A673 (cell line): ENCODE measurements around the gene MYO19. TPM values are rescaled to one million over a fixed set of nuclear protein-coding genes. Genes with fewer than 3 reads are reported as not detected.
A peak's percentile ranks its signal among the peaks of the same experiment; 100 is the strongest.
"Not testable (repeated sequence)": the region's sequence is repeated elsewhere in the genome, so short reads cannot be mapped to it uniquely, and the experiment has no call there.

ENCODE experiments used
- BruUV-seq: library from RNA; stranded (reverse); fragments of 400-500 nt; replicated peaks from 2 replicates; lab custom pipeline; 2021; lab: Mats Ljungman, UMichigan
- CTCF ChIA-PET: fragments of 300-600 bp; sonication (Branson Sonifier 250); formaldehyde crosslinking; loops from one replicate; lab custom pipeline; 2022; ENCODE audit warnings: antibody characterized with exemption; lab: Charles Lee
- POLR2A ChIA-PET: fragments of 300-600 bp; sonication (Branson Sonifier 250); formaldehyde crosslinking; loops from one replicate; lab custom pipeline; 2022; ENCODE audit warnings: antibody characterized with exemption; ENCODE audit not compliant: low non-redundant PET; lab: Charles Lee
- DNase-seq: peaks from one replicate; pipeline ENCODE4 v3.0.0-alpha.2; 2015; ENCODE audit warnings: low spot score
- H3K27ac ChIP-seq: fragments of 200-600 bp; sonication (generic); 2 replicates; pipeline ENCODE4 v1.5.1; 2016; ENCODE audit warnings: mixed run types, low read depth, mild to moderate bottlenecking, mixed read lengths, antibody characterized with exemption, low read length; ENCODE audit not compliant: poor library complexity, severe bottlenecking
- H3K27me3 ChIP-seq: fragments of 200-600 bp; sonication (generic); replicated peaks from 2 replicates; pipeline ENCODE4 v1.6.1; 2017; ENCODE audit warnings: mixed run types, low read depth, mild to moderate bottlenecking, mixed read lengths, antibody characterized with exemption, low read length; ENCODE audit not compliant: insufficient read depth, poor library complexity
- H3K36me3 ChIP-seq: fragments of 200-600 bp; sonication (generic); 2 replicates; pipeline ENCODE4 v1.6.1; 2016; ENCODE audit warnings: mixed run types, mild to moderate bottlenecking, mixed read lengths, antibody characterized with exemption, low read length; ENCODE audit not compliant: insufficient read depth, poor library complexity, severe bottlenecking
- H3K4me1 ChIP-seq: fragments of 200-600 bp; sonication (generic); 2 replicates; pipeline ENCODE4 v1.6.1; 2017; ENCODE audit warnings: mixed run types, mild to moderate bottlenecking, mixed read lengths, antibody characterized with exemption, low read length; ENCODE audit not compliant: insufficient read depth, poor library complexity, severe bottlenecking
- H3K4me3 ChIP-seq: fragments of 200-600 bp; sonication (generic); 2 replicates; pipeline ENCODE4 v1.5.1; 2016; ENCODE audit warnings: low read depth, mixed run types, mild to moderate bottlenecking, mixed read lengths, low read length; ENCODE audit not compliant: poor library complexity, severe bottlenecking
- H3K9me3 ChIP-seq: fragments of 200-600 bp; sonication (generic); 2 replicates; pipeline ENCODE4 v1.6.1; 2016; ENCODE audit warnings: mixed run types, low read depth, mild to moderate bottlenecking, mixed read lengths, antibody characterized with exemption, low read length; ENCODE audit not compliant: poor library complexity, severe bottlenecking
- EZH2 ChIP-seq: fragments of 200-600 bp; sonication (generic); IDR thresholded peaks from 2 replicates; pipeline ENCODE4 v1.6.1; 2017; ENCODE audit warnings: borderline replicate concordance, low read depth, mild to moderate bottlenecking, mixed read lengths, antibody characterized with exemption, low read length; ENCODE audit not compliant: poor library complexity, severe bottlenecking
- intact Hi-C: fragments of 100-400 bp; cut with micrococcal nuclease; formaldehyde crosslinking; loops from one replicate; pipeline ENCODE4 v1.10.0; 2022; ENCODE audit not compliant: unreplicated experiment
- total RNA-seq: library from RNA; stranded (reverse); gene quantifications from 2 replicates; pipeline ENCODE4 v1.2.3, GENCODE V29; 2021
- TF ChIP-seq, protein P1 (sequence below): fragments of 300-800, 200-600 bp; sonication (generic); conservative IDR thresholded peaks from 2 replicates; pipeline ENCODE4 v1.5.1; 2017; ENCODE audit warnings: low read depth, mild to moderate bottlenecking, antibody characterized with exemption, low read length, moderate library complexity, mixed read lengths

Gene MYO19
- total RNA-seq, 1 experiment from 2014 or later = 53.0 TPM

DNA sequence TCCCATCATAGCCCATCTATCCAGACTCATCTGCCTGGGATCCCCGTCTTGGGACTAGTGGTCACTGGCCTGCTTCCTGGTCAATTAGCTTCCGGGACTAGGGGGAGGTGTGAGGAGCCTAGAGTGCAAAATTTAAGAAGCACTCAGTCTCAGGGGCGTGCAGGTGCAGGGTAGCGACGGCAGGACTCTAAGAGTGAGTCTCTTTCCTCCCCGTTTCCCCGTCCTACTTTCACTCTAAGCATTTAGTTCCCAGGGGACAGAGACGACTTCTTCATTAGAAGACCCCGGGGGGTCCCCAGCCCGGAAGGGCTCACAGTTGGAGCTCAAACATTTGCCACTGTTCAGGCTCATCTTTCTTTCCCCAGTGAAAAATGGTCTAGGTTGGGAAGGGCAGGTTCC is 48.9 kb downstream of the MYO19 start:
- POLR2A ChIA-PET = no interaction called here
- TF ChIP-seq, protein P1, sequence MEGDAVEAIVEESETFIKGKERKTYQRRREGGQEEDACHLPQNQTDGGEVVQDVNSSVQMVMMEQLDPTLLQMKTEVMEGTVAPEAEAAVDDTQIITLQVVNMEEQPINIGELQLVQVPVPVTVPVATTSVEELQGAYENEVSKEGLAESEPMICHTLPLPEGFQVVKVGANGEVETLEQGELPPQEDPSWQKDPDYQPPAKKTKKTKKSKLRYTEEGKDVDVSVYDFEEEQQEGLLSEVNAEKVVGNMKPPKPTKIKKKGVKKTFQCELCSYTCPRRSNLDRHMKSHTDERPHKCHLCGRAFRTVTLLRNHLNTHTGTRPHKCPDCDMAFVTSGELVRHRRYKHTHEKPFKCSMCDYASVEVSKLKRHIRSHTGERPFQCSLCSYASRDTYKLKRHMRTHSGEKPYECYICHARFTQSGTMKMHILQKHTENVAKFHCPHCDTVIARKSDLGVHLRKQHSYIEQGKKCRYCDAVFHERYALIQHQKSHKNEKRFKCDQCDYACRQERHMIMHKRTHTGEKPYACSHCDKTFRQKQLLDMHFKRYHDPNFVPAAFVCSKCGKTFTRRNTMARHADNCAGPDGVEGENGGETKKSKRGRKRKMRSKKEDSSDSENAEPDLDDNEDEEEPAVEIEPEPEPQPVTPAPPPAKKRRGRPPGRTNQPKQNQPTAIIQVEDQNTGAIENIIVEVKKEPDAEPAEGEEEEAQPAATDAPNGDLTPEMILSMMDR = no peak
- TF ChIP-seq EZH2 = no peak
- peaks cover 4% of the 10 kb centered on the region for H3K4me1 ChIP-seq
- intact Hi-C loops = loop anchor here (10.0 kb wide), 1 partner anchor 521 kb away; no protein-coding TSS in a partner anchor
- H3K36me3 ChIP-seq = no peaks in the 10 kb centered on the region
- H3K4me3 ChIP-seq = peak overlapping the region; percentile 69
- H3K27ac ChIP-seq = peak overlapping the region; percentile 46
- no peaks in the 10 kb centered on the region for H3K9me3 ChIP-seq
- CTCF ChIA-PET = interaction anchor here (0.6 kb wide), 1 partner anchor 117 kb away, joined by 4 read pairs; no protein-coding TSS in a partner anchor
- DNase-seq = peak; percentile 78
- peaks cover 8% of the 10 kb centered on the region for H3K27me3 ChIP-seq
- BruUV-seq = no TSS peak

DNA sequence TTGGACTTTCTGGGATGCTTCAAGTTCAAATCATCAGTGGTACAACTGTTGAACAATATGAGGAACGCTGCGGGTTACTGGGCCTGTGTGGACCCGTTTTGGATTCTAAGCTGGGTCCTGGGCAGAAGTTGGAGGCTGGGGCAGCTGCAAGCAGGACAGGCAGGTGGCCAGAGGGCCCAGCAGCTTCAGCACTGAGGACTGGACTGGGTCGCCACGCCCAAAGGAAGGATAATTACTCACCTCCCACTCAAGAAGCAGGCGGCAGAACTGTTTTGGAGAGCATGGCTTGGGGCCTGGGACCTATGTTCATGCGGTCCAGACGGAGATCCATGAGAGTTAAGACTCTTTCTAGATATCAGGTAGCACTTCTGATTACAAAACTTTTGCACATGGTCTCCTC is 49.6 kb downstream of the MYO19 start:
- DNase-seq = no peak
- TF ChIP-seq, protein P1 = no peak
- no peak for TF ChIP-seq EZH2
- ChIA-PET POLR2A (no interaction called here), CTCF (no interaction called here)
- Histone ChIP-seq H3K36me3 (no peaks in the 10 kb centered on the region), H3K27me3 (peaks cover 11% of the 10 kb centered on the region), H3K4me1 (peaks cover 4% of the 10 kb centered on the region), H3K4me3 (no peak overlapping the region), H3K9me3 (no peaks in the 10 kb centered on the region), H3K27ac (no peak overlapping the region)
- intact Hi-C loops = loop anchor here (10.0 kb wide), 1 partner anchor 520 kb away; no protein-coding TSS in a partner anchor
- no TSS peak for BruUV-seq

DNA sequence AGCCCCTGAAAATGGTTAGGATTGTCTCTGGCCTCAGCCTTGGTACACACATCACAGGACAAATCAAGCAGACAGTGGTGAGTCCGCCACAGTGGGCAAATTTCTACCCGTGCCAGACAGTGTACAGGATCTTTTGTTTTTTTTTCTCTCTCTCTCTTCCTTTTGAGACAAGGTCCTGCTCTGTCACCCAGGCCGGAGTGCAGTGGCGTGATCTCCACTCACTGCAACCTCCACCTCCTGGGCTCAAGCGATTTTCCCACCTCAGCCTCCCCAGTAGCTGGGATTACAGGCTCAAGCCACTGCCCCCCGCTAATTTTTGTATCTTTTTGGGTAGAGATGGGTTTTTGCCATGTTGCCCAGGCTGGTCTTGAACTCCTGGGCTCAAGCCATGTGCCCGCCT is 50.6 kb downstream of the MYO19 start:
- H3K27ac ChIP-seq, POLR2A ChIA-PET, BruUV-seq, CTCF ChIA-PET, H3K4me3 ChIP-seq, H3K9me3 ChIP-seq, DNase-seq, H3K4me1 ChIP-seq, H3K36me3 ChIP-seq: not testable (repeated sequence)
- H3K27me3 ChIP-seq = peaks cover 19% of the 10 kb centered on the region
- intact Hi-C loops = loop anchor here (10.0 kb wide), 1 partner anchor 519 kb away; no protein-coding TSS in a partner anchor
